GM21825 (cell line): ENCODE data around the gene IAPP.
"Not testable (repeated sequence)": the region's sequence is repeated elsewhere in the genome, so short reads cannot be mapped to it uniquely, and the experiment has no call there.

Source experiments
- ATAC-seq: cut with Tn5 transposase; IDR thresholded peaks from one replicate; pipeline ENCODE4 v1.9.1; 2021; ENCODE audit warnings: mild to moderate bottlenecking, moderate library complexity; ENCODE audit not compliant: unreplicated experiment

Gene IAPP

DNA sequence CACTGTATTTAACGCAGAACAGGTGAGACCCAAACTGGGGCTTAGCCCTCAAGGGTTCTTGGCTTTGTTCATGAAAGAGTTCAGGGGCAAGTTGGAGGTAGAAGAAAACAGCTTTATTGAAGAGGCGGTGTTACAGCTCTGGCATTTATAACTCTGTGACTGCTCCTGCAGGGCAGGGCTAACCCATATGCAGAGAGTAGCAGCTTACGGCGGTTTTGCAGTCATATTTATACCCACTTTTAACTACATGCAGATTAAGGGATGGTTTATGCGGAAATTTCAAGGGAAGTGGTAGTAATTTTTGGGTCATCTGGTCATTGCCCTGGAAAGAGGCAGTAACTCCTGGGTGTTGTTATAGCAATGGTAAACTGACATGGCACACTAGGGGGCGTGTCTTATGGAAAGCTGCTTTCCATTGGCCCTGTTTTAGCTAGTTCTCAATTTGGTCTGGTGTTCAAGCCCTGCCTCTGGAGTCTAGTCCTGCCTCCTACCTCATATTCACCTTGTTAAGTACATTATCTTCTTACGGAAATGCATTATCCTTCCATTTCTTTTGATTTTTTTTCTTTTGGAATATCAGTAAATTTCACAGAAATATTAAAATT lies 1.8 kb upstream of the IAPP start:
- ATAC-seq, result no peak

DNA sequence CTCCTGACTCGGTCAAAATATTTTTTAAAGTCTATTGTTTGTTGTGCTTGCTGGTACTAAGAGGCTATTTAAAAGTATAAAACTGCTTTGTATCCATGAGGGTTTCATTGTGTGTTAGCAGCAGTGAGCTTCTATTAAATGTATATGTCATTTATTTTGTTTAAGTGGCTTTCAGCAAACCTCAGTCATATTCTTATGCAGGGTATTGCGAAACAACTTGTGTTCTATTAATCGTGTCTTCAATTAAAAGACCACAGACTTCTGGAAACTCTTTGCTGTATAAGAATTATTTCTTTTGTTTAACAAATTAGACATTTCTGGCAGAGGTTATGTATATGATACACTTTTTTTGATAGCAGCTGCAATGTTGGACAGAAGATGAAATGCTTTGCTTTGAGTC lies 6.5 kb downstream of the IAPP start:
- ATAC-seq, result no peak

DNA sequence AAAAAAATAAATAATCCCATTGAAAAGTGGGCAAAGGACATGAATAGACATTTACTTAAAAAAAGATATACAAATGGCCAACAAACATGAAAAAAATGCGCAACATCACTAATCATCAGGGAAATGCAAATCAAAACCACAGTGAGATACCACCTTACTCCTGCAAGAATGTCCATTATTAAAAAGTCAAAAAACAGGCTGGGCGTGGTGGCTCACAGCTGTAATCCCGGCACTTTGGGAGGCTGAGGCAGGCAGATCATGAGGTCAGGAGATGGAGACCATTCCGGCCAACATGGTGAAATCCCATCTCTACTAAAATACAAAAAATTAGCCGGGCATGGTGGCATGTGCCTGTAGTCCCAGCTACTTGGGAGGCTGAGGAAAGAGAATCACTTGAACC lies 8.6 kb downstream of the IAPP start:
- not testable (repeated sequence) for ATAC-seq

DNA sequence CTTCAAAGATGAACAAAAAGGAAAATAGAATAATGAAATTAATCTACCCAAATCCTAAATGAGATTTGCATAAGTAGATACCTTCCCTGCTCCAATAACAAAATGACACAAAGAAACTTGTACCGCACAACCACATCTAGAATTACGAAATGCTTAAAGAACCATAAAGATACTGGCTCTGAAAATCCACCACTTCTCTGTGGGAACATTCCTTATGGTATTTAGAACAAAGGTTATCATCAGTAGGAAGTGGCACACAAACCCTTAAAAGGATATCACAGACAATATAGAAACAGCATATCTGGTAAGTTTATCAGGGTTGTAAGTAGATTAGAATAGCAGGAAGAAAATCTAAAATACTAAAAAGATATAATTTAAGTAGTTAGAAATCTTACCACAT lies 11.6 kb downstream of the IAPP start:
- ATAC-seq, result no peak

DNA sequence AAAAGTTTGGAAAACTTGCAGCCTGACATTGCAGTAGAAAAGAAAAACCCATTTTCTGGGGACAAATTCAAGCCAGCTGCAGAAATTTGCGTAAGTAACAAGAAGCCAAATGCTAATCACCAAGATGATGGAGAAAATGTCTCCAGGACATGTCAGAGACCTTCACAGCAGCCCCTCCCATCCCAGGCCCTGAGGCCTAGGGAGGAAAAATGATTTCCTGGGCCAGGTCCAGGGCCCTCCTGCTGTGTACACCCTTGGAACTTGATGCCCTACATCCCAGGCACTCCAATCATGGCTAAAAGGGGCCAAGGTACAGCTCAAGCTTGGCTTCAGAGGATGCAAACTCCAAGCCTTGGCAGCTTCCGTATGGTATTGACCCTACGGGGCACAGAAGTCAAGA lies 14.5 kb downstream of the IAPP start:
- no peak for ATAC-seq

DNA sequence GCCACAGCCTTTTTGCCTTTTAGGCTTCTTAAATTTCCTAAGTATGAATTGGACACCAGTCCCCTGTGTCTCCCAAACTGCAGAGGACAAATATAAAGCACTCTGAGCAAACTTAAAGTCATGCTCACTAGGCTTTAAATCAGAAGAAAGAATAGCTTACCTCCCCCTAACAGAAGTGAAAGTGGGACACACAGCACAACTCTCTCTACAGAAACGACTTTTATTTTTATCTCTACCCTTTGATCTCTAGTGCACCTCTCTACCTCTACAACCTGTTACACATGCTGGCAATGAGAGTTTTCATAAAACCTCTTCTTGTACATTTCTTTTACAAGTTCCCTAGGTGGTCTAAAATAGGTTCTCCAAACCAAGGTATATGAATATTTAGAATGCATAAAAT lies 19.7 kb downstream of the IAPP start:
- no peak for ATAC-seq

DNA sequence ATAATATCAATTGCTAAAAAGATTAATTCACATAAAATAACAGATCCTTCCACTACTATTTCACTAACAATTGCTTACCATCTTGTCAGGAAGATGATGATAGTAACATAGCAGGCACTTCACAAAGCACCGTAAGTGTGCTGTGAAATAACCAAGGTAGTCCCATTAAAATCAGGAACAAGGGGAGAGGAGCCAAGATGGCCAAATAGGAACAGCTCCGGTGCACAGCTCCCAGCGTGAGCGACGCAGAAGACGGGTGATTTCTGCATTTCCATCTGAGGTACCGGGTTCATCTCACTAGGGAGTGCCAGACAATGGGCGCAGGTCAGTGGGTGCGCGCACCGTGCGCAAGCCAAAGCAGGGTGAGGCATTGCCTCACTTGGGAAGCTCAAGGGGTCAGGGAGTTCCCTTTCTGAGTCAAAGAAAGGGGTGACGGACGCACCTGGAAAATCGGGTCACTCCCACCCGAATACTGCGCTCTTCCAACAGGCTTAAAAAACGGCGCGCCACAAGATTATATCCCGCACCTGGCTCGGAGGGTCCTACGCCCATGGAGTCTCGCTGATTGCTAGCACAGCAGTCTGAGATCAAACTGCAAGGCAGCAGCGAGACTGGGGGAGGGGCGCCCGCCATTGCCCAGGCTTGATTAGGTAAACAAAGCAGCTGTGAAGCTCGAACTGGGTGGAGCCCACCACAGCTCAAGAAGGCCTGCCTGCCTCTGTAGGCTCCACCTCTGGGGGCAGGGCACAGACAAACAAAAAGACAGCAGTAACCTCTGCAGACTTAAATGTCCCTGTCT lies 22.3 kb downstream of the IAPP start:
- ATAC-seq, result not testable (repeated sequence)

DNA sequence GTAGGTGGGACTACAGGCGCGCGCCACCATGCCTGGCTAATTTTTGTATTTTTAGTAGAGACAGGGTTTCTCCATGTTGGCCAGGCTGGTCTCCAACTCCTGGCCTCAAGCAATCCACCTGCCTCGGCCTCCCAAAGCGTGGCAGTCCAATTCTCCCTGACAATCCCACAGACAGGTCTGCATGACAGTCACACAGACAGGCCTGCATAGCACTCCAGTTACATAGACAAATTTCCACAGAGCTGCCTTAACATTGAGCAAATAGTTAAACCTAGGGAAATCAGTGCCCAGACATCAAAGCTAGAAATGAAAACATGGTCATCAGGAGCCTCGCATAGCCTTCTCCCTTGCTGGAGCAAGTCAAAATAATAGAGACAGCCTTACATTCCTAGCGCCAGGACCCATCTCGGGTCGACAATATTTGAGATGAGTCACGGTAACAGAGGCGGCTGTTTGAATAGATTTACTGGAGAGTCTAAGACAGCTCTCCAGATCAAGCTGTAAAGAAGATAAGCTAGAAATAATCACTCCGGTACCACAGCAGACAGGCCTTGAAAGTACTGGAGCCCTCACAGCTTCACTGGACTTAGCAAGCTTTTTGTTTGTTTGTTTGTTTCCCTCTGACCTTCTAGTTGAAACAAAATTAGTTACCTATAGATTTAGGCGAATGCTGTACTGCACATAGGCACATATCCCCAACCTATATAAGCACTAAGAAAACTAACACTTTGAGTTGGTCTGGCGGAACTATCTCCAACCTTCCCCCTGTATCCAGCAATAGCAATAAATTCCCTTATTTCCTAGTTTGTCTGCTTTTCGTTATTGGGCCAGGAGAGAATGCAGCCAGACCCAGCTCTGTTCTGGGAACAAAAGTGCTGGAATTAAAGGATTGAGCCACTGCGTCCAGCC lies 40.9 kb downstream of the IAPP start:
- no peak for ATAC-seq

DNA sequence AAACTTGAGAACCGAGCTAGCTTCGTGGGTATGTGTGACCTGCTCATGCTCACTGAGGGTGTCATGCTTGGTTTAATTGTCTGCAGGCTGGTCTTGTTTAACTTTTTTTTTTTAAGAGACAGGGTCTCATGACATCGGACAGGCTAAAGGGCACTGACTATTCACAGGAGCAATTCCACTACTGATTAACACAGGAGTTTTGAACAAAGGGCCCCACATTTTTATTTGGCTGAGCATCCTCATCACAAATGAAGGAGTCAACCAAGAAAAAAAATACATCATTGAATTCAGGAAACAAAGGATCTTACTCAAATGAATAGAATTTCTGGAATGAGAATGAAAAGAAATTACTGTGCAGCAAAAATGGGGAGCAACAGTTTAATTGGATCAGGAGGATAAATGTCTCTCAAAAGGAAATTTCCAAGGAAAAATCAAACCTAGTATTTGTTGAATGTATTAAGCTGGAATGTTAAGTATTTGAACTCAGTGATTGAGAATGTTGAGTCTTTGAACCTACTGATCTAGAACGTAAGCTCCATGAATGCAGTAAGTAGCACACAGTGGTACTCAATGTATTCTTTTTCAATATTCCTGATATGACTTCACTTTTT lies 43.9 kb downstream of the IAPP start:
- ATAC-seq, result no peak

DNA sequence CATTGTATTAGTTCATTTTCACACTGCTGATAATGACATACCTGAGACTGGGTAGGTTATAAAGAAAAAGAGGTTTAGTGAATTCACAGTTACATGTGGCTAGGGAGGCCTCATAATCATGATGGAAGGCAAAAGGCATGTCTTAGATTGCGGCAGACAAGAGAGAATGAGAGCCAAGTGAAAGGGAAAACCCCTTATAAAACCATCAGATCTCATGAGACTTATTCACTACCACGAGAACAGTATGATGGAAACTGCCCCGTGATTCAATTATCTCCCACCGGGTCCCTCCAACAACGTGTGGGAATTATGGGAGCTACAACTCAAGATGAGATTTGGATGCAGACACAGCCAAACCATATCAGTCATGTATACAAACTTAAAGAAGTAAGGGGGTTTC lies 45.7 kb downstream of the IAPP start:
- ATAC-seq, result not testable (repeated sequence)

DNA sequence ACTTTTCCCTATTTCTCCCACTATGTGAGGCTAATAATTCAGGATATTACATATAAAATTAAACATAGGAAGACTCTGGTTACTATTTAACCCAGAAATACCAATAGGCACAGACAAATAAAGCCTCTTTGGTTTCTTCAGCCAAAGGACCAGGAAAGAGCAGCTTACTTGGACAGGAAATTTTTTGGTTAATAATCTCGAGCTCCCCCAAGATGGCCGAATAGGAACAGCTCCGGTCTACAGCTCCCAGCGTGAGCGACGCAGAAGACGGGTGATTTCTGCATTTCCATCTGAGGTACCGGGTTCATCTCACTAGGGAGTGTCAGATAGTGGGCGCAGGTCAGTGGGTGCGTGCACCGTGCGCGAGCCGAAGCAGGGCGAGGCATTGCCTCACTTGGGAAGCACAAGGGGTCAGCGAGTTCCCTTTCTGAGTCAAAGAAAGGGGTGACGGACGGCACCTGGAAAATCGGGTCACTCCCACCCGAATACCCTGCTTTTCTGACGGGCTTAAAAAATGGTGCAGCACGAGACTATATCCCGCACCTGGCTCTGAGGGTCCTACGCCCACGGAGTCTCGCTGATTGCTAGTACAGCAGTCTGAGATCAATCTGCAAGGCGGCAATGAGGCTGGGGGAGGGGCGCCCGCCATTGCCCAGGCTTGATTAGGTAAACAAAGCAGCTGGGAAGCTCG lies 46.5 kb downstream of the IAPP start:
- not testable (repeated sequence) for ATAC-seq

DNA sequence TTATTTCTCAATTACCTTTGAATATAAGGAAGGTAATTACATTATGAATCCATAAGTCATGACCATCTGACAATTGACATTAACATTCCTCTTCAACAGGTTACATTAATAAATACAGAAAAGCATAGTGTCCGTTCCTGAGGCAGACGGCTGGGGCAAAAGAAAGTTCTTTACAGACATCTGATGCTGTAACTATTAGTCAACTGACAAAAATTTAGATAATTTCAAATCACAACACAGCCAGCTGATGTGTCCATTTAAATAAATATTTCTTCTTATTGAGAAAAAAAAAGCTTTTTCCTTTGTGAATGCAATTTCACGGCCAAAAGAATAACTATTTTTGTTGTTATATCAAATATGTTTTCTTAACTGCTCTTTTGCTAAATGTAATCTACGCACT lies 55.5 kb downstream of the IAPP start:
- ATAC-seq, result no peak
